ENCODE results near the gene CRTC3.
A peak's percentile ranks its signal among the peaks of the same experiment; 100 is the strongest.

CRTC3 gene

DNA sequence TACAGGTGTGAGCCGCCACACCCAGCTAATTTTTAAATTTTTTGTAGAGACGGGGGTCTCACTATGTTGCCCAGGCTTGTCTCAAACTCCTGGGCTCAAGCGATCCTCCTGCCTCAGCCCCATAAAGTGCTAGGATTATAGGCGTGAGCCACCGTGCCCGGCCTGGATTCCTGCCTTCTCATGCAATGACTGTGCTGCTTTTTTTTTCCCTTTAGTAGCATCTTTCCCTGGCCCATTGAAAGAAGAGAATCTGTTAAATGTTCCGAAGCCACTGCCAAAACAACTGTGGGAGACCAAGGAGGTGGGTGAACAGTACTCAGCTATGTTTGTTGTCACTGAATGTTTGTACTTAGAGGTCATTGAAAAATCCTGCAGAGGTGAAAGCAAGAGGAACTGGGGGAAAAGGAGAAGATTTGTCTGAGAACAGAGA lies 88.0 kb downstream of the CRTC3 start:
- DNase-seq (ENCODE audit: low spot score) = no peak
- TF ChIP-seq, protein P1, sequence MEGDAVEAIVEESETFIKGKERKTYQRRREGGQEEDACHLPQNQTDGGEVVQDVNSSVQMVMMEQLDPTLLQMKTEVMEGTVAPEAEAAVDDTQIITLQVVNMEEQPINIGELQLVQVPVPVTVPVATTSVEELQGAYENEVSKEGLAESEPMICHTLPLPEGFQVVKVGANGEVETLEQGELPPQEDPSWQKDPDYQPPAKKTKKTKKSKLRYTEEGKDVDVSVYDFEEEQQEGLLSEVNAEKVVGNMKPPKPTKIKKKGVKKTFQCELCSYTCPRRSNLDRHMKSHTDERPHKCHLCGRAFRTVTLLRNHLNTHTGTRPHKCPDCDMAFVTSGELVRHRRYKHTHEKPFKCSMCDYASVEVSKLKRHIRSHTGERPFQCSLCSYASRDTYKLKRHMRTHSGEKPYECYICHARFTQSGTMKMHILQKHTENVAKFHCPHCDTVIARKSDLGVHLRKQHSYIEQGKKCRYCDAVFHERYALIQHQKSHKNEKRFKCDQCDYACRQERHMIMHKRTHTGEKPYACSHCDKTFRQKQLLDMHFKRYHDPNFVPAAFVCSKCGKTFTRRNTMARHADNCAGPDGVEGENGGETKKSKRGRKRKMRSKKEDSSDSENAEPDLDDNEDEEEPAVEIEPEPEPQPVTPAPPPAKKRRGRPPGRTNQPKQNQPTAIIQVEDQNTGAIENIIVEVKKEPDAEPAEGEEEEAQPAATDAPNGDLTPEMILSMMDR (IDR thresholded peaks at IDR 0.05; ENCODE audit: borderline replicate concordance, control extremely low read depth, extremely low read depth, insufficient read depth, missing control alignments) = no peak
- in situ Hi-C loops (cut with MboI; ENCODE audit: low sequenced_read_pairs, unreplicated experiment) = no loop called here

DNA sequence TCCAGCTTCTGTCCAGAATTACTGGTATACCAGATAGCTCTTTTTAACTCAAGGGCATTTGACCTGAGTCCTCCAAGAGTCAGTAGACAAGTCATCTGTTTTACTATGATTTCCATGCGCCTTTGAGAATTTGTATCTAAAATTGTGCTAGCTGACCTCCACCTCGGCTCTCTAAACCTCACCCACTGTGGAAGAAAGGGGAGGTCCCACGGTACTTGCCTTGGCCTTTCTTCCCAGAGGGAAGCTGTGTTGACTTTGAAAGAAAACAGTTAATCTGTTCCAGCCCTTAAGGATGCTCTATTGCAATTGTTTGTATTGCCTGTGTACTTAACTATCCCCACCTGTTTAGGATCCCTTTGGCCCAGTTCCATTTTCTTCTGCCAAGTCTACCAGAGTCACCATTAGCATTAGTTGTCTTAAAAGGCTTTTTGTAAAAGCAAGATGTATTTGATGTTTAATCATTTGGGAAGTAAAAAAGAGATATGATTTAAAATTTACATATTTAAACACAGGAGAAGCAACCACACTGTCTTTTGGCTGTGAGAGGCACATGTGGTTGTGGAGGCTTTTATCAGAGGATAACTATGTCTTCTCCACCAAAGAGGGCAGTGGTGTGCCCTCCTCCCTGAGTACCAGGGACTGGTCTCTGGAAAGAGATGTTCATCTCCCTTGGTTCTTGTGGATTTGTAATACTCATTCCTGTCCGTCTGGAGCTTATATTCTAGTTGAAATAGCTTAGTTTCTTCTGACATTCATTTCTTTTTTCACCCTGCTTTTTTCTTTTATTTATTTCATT lies 88.8 kb downstream of the CRTC3 start:
- DNase-seq (ENCODE audit: low spot score) = no peak
- in situ Hi-C loops (cut with MboI; ENCODE audit: low sequenced_read_pairs, unreplicated experiment) = no loop called here

DNA sequence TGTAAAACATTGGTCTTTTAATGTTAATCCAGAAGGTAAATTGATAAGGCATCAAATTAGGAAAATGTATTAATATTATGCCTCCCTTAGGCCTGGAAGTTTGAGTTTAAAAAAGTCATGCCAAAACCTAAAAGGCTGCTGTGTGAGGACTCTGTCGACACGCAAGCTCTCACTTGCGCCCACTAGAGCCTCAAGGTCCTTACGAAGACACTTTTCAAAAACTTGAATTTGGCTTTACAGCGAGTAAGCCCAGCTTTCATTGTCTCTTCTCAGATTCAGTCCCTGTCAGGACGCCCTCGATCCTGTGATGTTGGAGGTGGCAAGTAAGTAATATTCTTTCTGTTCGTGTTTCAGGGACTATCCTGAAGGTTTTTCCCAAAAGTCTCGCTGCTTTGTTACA lies 89.7 kb downstream of the CRTC3 start:
- TF ChIP-seq, protein P1 (IDR thresholded peaks at IDR 0.05; ENCODE audit: borderline replicate concordance, control extremely low read depth, extremely low read depth, insufficient read depth, missing control alignments) = no peak
- in situ Hi-C loops (cut with MboI; ENCODE audit: low sequenced_read_pairs, unreplicated experiment) = no loop called here
- no peak for DNase-seq (ENCODE audit: low spot score)

More for the DNA sequence above, 88.8 kb downstream of the CRTC3 start:
- TF ChIP-seq, protein P1 (IDR thresholded peaks at IDR 0.05; ENCODE audit: borderline replicate concordance, control extremely low read depth, extremely low read depth, insufficient read depth, missing control alignments) = no peak

DNA sequence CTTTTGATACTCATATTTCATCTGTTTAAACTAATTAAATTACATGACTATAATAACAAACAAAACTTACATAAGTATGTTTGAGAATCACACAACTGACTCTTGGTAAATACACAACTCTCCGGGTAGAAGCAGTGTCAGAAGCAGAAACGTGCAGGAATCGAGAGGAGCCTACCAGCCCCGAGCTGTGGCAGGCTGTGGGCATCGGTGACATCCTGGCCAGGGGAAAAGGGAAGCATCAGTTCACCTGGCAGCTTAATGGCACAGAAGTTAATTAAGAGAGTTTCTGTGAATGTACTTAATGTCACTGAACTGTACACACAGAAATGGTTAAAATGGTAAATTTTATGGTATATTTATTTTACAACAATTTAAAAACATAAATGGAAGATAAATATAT lies 90.2 kb downstream of the CRTC3 start:
- in situ Hi-C loops (cut with MboI; ENCODE audit: low sequenced_read_pairs, unreplicated experiment) = no loop called here
- no peak for DNase-seq (ENCODE audit: low spot score)
- TF ChIP-seq, protein P1 (IDR thresholded peaks at IDR 0.05; ENCODE audit: borderline replicate concordance, control extremely low read depth, extremely low read depth, insufficient read depth, missing control alignments) = no peak

DNA sequence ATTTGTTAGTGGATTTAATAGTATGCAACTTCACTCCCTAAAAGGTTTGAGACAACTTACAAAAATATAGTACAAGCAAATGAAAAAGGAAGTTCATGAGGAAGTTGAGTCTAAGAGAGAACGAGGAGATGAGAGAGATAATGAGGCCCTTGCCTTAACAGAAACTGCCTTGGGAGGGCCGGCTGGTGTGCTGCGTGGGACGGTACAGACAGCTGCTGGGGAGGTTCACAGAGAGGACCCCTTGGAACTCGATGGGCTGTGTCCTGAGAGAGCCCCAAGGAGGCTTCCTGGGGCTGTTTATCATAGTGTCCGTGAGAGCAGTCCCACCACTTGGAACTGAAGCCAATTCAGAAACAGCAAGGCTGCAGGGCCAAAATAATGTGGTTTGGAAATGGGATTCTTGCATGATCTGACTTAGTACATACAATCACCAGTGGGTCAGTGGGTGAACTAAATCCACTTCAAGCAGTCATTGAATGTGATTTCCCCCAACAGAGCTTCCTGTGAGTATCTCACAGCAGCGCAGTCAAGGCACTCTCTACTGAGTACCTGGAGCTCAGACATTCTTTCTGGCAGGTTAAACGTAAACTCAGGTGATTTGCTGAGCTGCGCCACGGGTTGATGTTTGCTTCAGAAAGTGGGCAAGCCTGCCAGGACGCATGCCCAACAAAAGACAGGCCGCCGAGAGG lies 90.8 kb downstream of the CRTC3 start:
- TF ChIP-seq, protein P1 (IDR thresholded peaks at IDR 0.05; ENCODE audit: borderline replicate concordance, control extremely low read depth, extremely low read depth, insufficient read depth, missing control alignments) = no peak
- in situ Hi-C loops (cut with MboI; ENCODE audit: low sequenced_read_pairs, unreplicated experiment) = no loop called here
- peak; percentile 85 for DNase-seq (ENCODE audit: low spot score)

DNA sequence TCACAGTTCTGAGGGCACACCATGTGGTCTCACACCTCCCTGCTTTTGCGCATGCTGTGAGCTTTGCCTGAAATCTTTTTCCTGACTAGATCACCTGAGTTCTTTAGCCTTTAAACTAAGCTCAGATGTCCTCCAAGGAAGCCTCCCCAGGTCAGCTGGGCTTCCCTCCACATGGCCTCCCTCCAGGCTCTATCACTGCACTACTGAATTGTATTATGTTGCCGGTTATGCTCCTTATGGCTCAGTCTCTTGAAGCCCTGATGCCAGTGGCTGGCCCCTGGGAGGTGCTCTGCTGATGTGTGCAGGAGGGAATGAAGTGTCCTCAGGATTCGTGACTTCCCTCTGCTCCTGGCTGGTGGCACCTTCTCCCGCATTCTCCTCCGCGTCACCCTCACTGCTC lies 94.1 kb downstream of the CRTC3 start:
- TF ChIP-seq, protein P1 (IDR thresholded peaks at IDR 0.05; ENCODE audit: borderline replicate concordance, control extremely low read depth, extremely low read depth, insufficient read depth, missing control alignments) = no peak
- DNase-seq (ENCODE audit: low spot score) = no peak
- in situ Hi-C loops (cut with MboI; ENCODE audit: low sequenced_read_pairs, unreplicated experiment) = no loop called here
